ENCODE results near the gene TRPC5OS. TPM values are rescaled to one million over a fixed set of nuclear protein-coding genes. Genes with fewer than 3 reads are reported as not detected.
A peak's percentile ranks its signal among the peaks of the same experiment; 100 is the strongest.

TRPC5OS gene
- total RNA-seq, 4 donors from 2014 or later: not detected

DNA sequence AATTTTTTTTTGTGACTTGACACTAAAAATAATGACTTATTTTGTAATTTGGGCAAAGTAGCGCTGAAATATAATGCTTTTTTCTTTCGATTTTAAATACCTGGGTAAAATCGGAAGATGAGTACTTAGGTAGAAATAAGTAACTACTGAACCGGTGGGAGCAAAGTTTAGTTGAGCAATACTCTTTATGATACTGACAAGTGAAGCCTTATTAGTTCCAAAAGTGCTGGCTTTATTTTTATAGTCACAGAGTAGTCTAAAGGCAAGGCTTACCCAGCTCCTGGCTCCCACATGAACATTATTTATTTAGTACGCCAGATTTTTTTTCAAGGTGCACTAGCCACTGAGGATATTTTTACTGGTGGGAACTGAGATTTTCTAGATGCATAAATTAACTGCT, 14.4 kb upstream of the TRPC5OS start:
- 86% methylated on average over 5 of the region's 5 CpGs for WGBS
- H3K4me1 ChIP-seq: no peaks in the 10 kb centered on the region
- H3K4me3 ChIP-seq: no peak overlapping the region
- H3K36me3 ChIP-seq: no peaks in the 10 kb centered on the region
- H3K27ac ChIP-seq: no peak overlapping the region
- no peaks in the 10 kb centered on the region for H3K27me3 ChIP-seq
- TF ChIP-seq POLR2A (IDR thresholded peaks at IDR 0.05) (no peak), POLR2AphosphoS5 (IDR thresholded peaks at IDR 0.05) (no peak), EP300 (IDR thresholded peaks at IDR 0.05) (no peak), CTCF (IDR thresholded peaks at IDR 0.05) (no peak)
- no peak for DNase-seq (ENCODE audit: low spot score in 2 of 2)
- no peaks in the 10 kb centered on the region for H3K9me3 ChIP-seq

- TF ChIP-seq POLR2AphosphoS5 (IDR thresholded peaks at IDR 0.05) (no peak), EP300 (IDR thresholded peaks at IDR 0.05) (no peak), CTCF (IDR thresholded peaks at IDR 0.05) (no peak)
- Histone ChIP-seq H3K4me1 (peaks cover 5% of the 10 kb centered on the region), H3K9me3 (no peaks in the 10 kb centered on the region), H3K27me3 (no peaks in the 10 kb centered on the region), H3K4me3 (no peak overlapping the region), H3K27ac (no peak overlapping the region), H3K36me3 (no peaks in the 10 kb centered on the region)
- no peak for DNase-seq (ENCODE audit: low spot score in 2 of 2)
- WGBS: 79% methylated on average over 2 of the region's 2 CpGs
Observed at GRCh38 chrX:111867236-111867635, 8.7 kb upstream of the TRPC5OS start.

- peaks cover 5% of the 10 kb centered on the region for H3K4me1 ChIP-seq
- DNase-seq (ENCODE audit: low spot score in 2 of 2): no peak
- no peaks in the 10 kb centered on the region for H3K36me3 ChIP-seq
- H3K27ac ChIP-seq: no peak overlapping the region
- no peaks in the 10 kb centered on the region for H3K27me3 ChIP-seq
- H3K9me3 ChIP-seq: no peaks in the 10 kb centered on the region
- no peak overlapping the region for H3K4me3 ChIP-seq
- TF ChIP-seq POLR2A (IDR thresholded peaks at IDR 0.05): no peak
- TF ChIP-seq POLR2AphosphoS5 (IDR thresholded peaks at IDR 0.05): no peak
- TF ChIP-seq EP300 (IDR thresholded peaks at IDR 0.05): no peak
- TF ChIP-seq CTCF (IDR thresholded peaks at IDR 0.05): no peak
- WGBS: 41% methylated on average over 5 of the region's 5 CpGs
Observed at GRCh38 chrX:111868726-111869638, 7.0 kb upstream of the TRPC5OS start.

DNA sequence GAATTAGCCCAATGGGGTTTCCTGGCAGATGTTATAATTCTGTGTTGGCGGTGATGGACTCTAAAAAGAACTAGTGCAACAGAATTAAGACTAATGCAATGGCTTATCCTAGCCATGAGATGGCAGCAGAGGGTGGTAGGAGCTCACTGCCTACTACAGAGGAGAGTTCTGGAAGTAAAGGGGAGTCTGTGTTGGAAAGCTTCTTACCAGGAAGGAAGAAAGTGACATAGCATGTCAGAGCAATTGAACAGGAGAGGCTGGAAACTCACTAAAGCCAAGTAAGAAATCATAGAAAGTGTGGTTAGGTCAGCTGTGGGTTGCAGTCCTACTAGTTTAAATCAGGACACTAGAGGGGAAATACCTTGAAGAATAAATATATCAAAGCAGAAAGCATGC, 6.3 kb upstream of the TRPC5OS start:
- Histone ChIP-seq H3K9me3 (no peaks in the 10 kb centered on the region), H3K27ac (no peak overlapping the region), H3K36me3 (no peaks in the 10 kb centered on the region), H3K27me3 (no peaks in the 10 kb centered on the region), H3K4me1 (peaks cover 5% of the 10 kb centered on the region), H3K4me3 (no peak overlapping the region)
- WGBS: 16% methylated on average over 1 of the region's 1 CpG
- no peak for DNase-seq (ENCODE audit: low spot score in 2 of 2)
- no peak for TF ChIP-seq POLR2AphosphoS5 (IDR thresholded peaks at IDR 0.05)
- peak in 1 of 2 donors; percentile 42 for TF ChIP-seq CTCF (IDR thresholded peaks at IDR 0.05)

DNA sequence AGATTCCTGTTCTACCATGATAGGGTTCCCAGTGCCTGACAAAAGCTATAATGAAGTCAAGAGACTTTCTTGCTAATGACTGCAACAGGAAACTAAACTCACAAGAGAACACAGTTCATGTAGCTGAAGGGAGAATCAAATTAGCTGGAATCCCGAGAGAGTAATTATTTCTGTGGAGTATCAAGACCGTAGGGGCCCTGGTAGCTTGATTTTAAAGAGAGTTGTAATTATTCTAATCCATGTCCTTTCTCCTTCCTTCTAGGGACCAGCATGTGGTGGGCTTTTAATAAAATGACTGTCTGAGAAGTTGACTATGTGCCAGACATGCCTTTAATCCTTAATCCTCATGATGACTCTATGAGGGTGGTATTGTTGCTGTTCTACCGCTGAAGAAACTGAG, 1.7 kb upstream of the TRPC5OS start:
- Histone ChIP-seq H3K9me3 (no peaks in the 10 kb centered on the region), H3K36me3 (no peaks in the 10 kb centered on the region), H3K4me3 (no peak overlapping the region), H3K27ac (no peak overlapping the region), H3K27me3 (no peaks in the 10 kb centered on the region), H3K4me1 (peaks cover 5% of the 10 kb centered on the region)
- no peak for TF ChIP-seq EP300 (IDR thresholded peaks at IDR 0.05)
- no peak for TF ChIP-seq CTCF (IDR thresholded peaks at IDR 0.05)
- TF ChIP-seq POLR2A (IDR thresholded peaks at IDR 0.05): no peak
- no peak for TF ChIP-seq POLR2AphosphoS5 (IDR thresholded peaks at IDR 0.05)
- no peak for DNase-seq (ENCODE audit: low spot score in 2 of 2)
- 68% methylated on average over 3 of the region's 3 CpGs for WGBS

Data from suprapubic skin (tissue), 4 donors.